T47D (cell line): ENCODE data around the gene SLC22A1.
"Not testable (repeated sequence)": the region's sequence is repeated elsewhere in the genome, so short reads cannot be mapped to it uniquely, and the experiment has no call there.

Experiments
- DNase-seq, 2 experiments: peaks; one replicate each; pipeline versions ENCODE4 v3.0.0 to v3.0.0-alpha.2; 2011 to 2012; ENCODE audit warnings: low read depth in 1 of 2, low spot score in 1 of 2
- JUND ChIP-seq: IDR thresholded peaks from 2 replicates; pipeline ENCODE4 v1.6.1; 2012; ENCODE audit warnings: low read depth
- in situ Hi-C: cut with HindIII; loops from 2 replicates; pipeline ENCODE4 v1.10.0; 2016; ENCODE audit warnings: low sequenced_read_pairs, low pct_unique_long_range_greater_than_20kb

Gene SLC22A1

DNA sequence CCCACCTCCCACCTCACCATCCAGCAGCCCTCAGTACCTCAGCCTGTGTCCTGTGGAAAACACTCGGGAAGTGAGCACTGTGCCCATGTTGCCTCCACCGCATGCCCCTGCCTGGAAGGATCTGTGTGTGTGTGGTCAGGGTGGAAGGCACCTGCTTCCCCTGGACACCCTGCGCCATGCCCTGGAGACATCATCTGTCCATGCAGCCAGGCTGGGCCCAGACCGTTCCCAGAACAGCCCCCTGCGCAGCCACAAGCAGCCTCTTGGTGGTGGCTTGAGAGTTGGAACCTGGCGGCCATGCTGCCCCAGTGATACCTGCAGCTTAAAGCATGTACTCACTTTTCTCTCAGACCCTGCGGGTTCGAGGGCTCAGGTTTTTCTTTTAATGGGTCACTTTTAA, 34.9 kb upstream of the SLC22A1 start:
- no peak for TF ChIP-seq JUND
- no peak for DNase-seq
- in situ Hi-C loops, result no loop called here

DNA sequence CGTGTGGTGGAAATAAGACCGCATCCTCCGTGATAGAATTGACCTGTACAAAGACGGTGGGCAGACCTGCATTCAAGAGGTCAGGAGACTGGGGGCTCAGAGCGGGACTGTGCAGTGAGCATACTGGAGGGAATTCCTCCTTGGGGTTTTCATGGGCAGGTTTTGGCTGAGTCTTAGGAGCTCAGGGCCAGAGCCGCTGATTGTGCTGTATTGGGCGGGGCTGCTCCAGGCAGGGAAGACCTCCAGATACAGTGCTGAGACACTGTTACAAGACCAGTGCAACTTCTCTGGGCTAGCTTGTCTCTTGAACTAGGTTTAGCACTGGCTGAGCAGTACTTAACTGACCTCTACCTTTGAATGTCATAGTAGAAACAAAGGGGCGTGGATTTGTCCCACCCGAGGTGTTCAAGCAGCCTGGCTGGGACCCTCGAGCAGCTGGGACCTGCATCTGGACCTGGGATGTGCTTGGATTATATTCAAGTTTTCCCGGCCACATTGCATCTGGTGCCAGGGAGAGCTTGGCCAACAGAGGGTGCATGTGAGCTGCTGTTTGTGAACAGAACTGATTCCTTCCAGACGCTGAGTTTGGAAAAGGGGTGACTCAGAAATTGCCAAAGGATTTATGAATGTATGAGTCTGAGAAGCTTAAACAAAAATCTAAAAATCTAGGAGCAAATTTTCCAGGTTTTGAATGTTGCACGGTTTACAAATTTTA, 33.4 kb upstream of the SLC22A1 start:
- no peak for TF ChIP-seq JUND
- peak; percentile 39 to 64 for DNase-seq
- in situ Hi-C loops, result no loop called here

DNA sequence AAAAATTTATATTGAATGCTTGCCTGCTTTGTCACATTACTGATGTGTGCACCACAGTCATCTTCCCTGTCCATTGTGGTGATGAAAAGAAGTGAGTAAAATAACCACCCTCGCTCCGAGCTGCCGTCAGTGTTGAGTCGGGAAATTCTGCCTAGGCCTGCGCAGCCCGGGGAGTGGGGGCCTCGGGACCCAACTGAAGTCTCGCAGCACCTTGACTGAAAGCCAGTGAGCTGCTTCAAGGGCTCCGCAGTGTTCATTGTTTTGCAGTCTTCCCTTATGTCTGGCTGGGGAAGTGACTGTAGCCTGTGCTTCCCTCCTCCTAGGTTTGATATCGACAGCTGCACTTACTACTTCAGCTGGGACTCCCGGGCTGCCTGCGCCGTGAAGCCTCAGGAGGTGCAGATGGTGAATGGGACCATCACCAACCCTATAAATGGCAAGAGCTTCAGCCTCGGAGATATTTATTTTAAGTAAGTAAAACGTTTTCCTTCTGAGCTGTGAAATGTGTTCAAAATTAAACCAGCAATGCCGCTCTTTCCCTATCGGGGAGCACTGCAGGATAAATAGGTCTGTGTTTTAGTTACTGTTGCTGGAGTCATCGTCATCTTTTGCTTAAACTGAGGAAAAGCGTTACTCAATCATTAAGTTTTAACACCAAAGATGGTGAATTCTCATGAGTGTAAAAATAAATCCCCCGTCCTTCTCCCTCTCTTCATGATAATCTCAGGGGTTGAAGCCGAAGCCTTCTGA, 32.7 kb upstream of the SLC22A1 start:
- TF ChIP-seq JUND, result no peak
- in situ Hi-C loops, result no loop called here
- no peak for DNase-seq

DNA sequence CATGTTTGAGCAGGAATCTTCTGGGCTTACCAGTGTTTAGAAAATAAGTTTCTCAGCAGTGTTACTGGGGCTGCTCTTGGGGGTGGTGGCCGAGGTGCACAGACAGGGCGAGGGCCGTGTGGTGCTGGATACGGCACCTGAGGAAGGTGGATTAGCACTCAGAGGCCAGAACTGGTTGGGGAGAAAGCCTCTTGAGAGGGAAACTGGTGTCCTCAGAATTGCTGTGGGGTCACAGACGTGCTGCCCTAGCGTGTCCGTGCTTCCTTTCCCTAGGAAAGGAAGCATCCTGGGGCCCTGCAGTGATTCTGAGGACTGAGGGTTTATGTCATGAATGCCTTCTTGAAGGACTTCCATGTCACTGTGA, 32.1 kb upstream of the SLC22A1 start:
- TF ChIP-seq JUND, result no peak
- in situ Hi-C loops, result no loop called here
- no peak for DNase-seq

DNA sequence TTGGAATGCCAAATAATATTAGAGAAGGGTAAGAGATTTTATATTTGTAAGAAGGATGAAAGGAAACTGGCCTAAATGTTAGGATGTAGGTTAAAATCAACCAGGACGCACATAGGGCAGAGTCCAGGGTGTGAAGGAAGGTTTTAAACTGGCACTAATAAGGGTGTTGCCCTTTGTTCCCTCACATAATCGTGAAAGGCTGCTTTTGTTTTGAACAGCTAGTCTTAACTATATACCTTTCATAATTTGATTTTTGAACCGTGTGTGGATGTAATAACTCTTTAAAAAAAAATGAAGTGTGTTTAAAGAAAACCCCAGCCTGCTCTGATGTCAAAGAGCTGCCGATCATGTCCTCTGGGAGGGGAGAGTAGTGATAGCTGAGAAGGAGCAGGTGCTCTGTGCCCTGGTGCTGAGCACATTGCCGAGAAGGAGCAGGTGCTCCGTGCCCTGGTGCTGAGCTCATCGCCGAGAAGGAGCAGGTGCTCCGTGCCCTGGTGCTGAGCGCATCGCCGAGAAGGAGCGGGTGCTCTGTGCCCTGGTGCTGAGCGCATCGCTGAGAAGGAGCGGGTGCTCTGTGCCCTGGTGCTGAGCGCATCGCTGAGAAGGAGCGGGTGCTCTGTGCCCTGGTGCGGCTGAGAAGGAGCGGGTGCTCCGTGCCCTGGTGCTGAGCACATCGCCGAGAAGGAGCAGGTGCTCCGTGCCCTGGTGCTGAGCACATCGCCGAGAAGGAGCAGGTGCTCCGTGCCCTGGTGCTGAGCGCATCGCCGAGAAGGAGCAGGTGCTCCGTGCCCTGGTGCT, 31.0 kb upstream of the SLC22A1 start:
- DNase-seq, in situ Hi-C loops: not testable (repeated sequence)

DNA sequence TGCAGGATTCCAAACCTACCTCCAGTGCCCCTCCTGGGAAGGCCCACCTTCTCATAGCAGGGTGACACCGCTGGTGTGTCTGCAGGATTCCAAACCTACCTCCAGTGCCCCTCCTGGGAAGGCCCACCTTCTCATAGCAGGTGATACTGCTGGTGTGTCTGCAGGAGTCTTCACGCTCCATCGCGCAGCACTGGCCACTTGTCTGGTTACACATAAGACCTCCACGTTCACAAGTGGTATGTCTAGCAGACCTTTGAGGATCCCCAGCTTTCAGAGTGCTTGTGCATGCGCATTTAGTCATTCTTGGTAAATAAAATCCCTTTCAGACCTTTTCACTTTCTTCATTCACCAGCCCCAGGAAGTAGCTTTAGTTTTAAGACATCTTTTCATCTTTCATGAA, 29.4 kb upstream of the SLC22A1 start:
- in situ Hi-C loops, DNase-seq: not testable (repeated sequence)

DNA sequence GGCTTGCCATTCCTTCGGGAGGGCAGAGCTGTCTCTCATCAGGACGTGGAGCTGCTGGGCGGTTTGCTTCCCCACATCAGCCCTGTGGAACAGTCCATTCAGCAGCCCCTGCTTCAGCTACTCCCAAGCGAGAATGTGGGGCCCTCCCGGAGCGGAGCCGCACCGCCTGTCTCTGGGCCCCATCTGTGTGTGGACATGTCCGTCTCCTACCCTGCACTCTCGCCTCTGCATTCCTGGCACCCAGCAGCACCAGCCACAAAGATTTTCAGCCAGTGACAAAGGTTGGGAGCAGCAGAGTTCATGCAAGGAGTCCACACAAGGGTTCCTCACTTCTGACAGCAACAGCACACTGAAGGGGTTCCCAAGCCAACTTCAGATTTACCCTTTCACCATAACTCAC, 29.0 kb upstream of the SLC22A1 start:
- no peak for TF ChIP-seq JUND
- in situ Hi-C loops, result no loop called here
- no peak for DNase-seq

DNA sequence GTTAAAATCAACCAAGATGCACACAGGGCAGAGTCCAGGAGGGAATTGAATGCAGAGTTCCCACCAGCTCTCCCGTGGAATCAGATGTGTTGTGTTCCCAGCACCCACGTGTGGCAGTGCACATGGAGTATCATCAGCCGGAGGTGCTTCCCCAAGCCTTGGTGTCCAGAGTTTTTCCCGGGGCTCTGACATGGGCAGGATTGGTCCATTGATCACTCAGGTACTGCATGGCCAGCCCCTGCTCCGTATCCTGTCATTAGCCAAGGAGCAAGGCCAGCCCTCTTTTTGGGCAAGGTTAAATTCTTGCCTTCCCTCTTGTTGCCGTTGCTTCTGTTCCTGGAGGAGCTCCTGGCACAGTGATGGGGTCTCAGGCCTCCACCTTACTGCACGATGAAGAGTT, 28.6 kb upstream of the SLC22A1 start:
- in situ Hi-C loops, result no loop called here
- DNase-seq, result no peak
- TF ChIP-seq JUND, result no peak

DNA sequence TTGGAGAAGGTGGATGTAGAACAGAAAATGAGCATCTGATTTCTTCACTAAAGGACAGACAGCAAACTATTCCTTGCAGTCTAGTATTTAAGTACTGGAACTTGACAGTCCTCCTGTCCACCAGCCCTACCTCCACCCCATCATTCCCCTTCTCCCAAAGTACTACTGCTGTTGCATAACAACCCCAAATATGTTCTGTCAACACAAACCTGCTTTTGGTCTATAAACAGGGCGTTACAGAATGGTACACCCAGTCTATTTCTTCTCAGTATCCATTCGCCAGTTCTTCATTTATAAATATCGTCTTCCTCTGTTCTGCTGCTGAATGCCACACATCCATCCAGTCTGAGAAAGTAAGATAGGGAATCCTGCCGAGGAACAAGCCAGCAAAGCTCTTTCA, 27.7 kb upstream of the SLC22A1 start:
- DNase-seq, result no peak
- no peak for TF ChIP-seq JUND
- in situ Hi-C loops, result no loop called here

DNA sequence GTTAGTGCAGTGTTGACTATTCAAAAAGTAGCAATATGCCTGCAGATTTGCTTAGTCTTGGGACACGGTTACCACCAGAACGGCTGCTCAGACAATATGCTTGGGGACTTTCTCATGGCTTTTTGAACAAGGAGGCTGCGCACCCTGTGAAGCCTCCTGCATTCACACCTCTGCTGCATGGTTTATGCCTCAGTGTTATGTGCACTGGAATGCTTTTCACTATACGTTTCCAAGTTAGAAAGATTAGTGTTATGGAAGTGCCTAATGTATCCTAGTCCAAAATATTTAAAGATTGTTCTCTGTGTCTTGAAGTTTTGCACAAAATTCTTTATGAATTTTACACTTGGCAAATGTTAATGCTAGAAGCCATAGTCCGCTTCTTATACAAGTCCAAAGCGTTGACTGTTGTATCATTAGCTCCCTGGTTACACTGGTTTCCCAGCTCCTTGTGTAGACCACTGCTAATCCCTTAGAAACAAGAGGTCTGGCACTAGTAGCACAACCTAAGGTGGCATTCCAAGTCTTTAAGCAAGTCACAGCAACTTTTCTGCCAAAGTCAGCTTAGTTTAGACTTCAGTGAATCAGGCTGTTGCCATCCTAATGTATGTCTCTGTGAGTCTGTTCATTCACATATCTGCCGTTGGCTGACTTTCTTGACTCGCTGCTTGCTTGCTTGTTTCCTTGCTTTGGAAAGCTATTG, 26.3 kb upstream of the SLC22A1 start:
- no peak for DNase-seq
- TF ChIP-seq JUND, result no peak
- in situ Hi-C loops, result no loop called here

DNA sequence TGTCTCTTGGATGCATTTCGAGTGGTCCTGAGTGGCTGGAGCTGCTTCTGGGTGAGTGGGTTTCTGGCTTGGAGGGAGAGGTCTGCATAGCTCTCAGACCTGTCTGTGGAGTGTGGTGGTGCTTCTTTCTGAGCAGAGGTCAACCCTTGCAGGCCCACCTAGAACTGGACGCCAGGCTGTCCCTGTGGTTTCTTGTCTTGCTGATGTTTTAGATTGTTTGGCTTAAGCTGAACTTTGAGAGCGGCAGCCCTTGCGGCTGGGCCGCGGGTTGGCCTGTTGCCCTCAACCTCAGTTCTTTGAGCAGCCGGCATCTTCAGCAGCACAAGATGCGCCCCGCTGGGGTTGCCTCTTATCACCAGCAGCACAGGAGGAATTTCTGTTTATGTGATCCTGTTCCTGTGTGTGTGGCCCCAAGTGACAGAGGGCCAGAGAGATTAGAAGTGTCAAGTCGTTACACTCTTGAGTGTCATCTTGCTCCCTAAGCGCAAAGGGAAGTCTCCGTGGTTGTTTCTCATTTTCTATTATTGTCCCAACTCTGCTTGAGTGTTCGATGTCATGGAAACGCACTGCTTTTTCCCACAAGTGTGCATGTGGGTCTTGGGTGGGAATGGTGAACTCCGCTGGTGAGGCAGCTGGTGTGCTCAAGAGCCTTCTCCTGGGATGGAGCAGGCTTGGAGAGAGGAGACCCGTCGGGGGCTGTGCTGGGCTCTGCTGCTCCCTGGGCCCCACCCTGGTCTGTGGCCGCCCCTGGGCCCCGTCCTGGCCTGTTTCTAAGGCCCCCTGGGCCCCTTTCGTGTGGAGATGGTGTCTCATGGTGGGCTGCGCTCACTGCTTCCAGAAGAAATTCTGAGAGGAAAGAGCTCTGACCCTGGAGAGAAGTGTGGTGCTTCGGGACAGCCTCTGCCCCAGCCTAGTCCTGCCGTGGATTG, 20.1 kb upstream of the SLC22A1 start:
- in situ Hi-C loops, result no loop called here
- no peak for DNase-seq
- no peak for TF ChIP-seq JUND

DNA sequence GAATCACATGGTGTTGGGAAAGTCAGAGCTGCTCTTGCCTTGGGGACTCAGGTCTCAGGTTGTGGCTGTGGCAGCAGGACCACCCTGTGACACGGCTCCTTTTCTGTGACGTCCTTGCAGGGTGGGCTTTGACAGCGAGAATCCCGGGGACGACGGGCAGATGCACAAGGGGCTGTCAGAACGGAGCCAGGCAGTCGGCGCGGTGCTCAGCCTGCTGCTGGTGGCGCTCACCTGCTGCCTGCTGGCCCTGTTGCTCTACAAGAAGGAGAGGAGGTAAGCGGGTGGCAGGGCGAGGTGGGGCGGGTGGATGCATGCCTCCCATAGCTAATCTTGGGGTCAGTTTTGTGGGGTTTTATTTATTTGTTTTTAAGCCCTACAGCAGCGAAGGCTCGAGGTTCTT, 19.2 kb upstream of the SLC22A1 start:
- TF ChIP-seq JUND, result no peak
- no peak for DNase-seq
- in situ Hi-C loops, result no loop called here
